ENCODE data around the gene SPDYC.

- no peak for TF ChIP-seq CTCF (IDR thresholded peaks at IDR 0.05)
- no peak for TF ChIP-seq POLR2A (IDR thresholded peaks at IDR 0.05)
Observed at GRCh38 chr11:65221026-65221425, 51.0 kb downstream of the SPDYC start.
